Right atrium auricular region (tissue), 2 donors: Measurements from ENCODE around the gene NHP2. TPM values are rescaled to one million over a fixed set of nuclear protein-coding genes. Genes with fewer than 3 reads are reported as not detected.

Experiments used
- DNase-seq: peaks from one replicate; pipeline ENCODE4 v3.0.0-alpha.2; 2019; ENCODE audit warnings: low spot score
- H3K27ac ChIP-seq, 2 donors: fragments of 200-600 bp; sonication (generic); 1 replicate in 1 of 2; 2 replicates in 1 of 2; pipeline ENCODE4 v1.5.1; 2016 to 2019
- H3K27me3 ChIP-seq, 2 donors: fragments of 200-600 bp; sonication (generic); one replicate each; pipeline versions ENCODE4 v1.5.1 to v1.6.0; 2017 to 2019
- H3K36me3 ChIP-seq: fragments of 200-600 bp; sonication (generic); one replicate; pipeline ENCODE4 v1.5.1; 2016
- H3K4me1 ChIP-seq, 2 donors: fragments of 200-600 bp; sonication (generic); one replicate each; pipeline versions ENCODE4 v1.5.1 to v1.6.0; 2017 to 2019
- H3K4me3 ChIP-seq, 2 donors: fragments of 200-600 bp; sonication (generic); 1 replicate in 1 of 2; 2 replicates in 1 of 2; pipeline ENCODE4 v1.5.1; 2017 to 2019; ENCODE audit warnings: mild to moderate bottlenecking in 1 of 2, moderate library complexity in 1 of 2
- H3K9me3 ChIP-seq, 2 donors: fragments of 200-600 bp; sonication (generic); one replicate each; pipeline ENCODE4 v1.5.1; 2019
- CTCF ChIP-seq, 2 donors: fragments of 200-600 bp; sonication (generic); IDR thresholded peaks; one replicate each; pipeline ENCODE4 v1.5.1; 2019; ENCODE audit warnings: antibody characterized with exemption in 2 of 2
- total RNA-seq, 2 donors: library from RNA; depleted of rRNA; stranded (reverse); fragments of >200 nt; gene quantifications; one replicate each; pipeline ENCODE4 v1.1.0, GENCODE V29; 2016

The NHP2 gene
- total RNA-seq, 2 donors from 2014 or later, result 125 to 151 TPM

GRCh38 chr5:178103612-178104011 lies 50.1 kb downstream of the NHP2 start:
- TF ChIP-seq CTCF (IDR thresholded peaks at IDR 0.05), result no peak
- no peaks in the 10 kb centered on the region for H3K4me1 ChIP-seq
- no peak overlapping the region for H3K27ac ChIP-seq
- no peaks in the 10 kb centered on the region for H3K27me3 ChIP-seq
- no peak overlapping the region for H3K4me3 ChIP-seq
- no peak for DNase-seq
- no peaks in the 10 kb centered on the region for H3K9me3 ChIP-seq
- H3K36me3 ChIP-seq, result no peaks in the 10 kb centered on the region

Other genes starting within 250 kb of the NHP2 start
- gene PROP1, start 157.6 kb downstream of the NHP2 start, total RNA-seq, result not detected
- under 1 TPM; 0.24 to 0.85 TPM for gene N4BP3, start 40.4 kb downstream of the NHP2 start, total RNA-seq
- gene RMND5B, start 22.9 kb downstream of the NHP2 start, total RNA-seq, result 10 to 100 TPM; 28.9 to 31.4 TPM
- gene GMCL2, start 33.5 kb upstream of the NHP2 start, total RNA-seq, result not detected
- 10 to 100 TPM; 62.4 to 69.1 TPM for gene HNRNPAB, start 50.6 kb upstream of the NHP2 start, total RNA-seq
- gene PHYKPL, start 78.9 kb upstream of the NHP2 start, total RNA-seq, result 10 to 100 TPM; 22.8 to 34.5 TPM